ENCODE results near the gene MOCS1.
"Not testable (repeated sequence)": the region's sequence is repeated elsewhere in the genome, so short reads cannot be mapped to it uniquely, and the experiment has no call there.

Gene MOCS1

GRCh38 chr6:39973661-39974060, 39.4 kb upstream of the MOCS1 start:
- H3K27ac ChIP-seq: no peak overlapping the region
- TF ChIP-seq CTCF (IDR thresholded peaks at IDR 0.05): no peak
- TF ChIP-seq ZFX (IDR thresholded peaks at IDR 0.05; ENCODE audit: borderline replicate concordance): no peak

DNA sequence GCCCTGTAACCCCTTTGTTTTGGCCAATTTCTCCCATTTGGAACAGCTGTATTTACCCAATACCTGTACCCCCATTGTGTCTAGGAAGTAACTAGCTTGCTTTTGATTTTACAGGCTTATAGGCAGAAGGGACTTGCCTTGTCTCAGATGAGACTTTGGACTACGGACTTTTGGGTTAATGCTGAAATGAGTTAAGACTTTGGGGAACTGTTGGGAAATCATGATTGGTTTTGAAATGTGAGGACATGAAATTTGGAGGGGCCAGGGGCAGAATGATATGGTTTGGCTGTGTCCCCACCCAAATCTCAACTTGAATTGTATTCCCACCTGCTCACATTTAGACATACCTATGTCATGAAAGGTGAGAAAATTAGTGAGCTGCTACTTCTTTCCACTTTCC, 38.5 kb upstream of the MOCS1 start:
- not testable (repeated sequence) for H3K27ac ChIP-seq

DNA sequence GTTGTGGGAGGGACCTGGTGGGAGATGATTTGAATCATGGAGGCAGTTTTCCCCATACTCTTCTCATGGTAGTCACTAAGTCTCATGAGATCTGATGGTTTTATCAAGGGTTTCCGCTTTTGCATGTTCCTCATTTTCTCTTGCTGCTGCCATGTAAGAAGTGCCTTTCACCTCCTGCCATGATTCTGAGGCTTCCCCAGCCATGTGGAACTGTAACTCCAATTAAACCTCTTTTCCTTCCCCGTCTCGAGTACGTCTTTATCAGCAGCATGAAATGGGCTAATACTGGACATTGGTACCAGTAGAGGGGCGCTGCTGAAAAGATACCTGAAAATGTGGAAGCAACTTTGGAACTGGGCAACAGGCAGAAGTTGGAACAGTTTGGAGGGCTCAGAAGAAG, 36.9 kb upstream of the MOCS1 start:
- H3K27ac ChIP-seq: not testable (repeated sequence)

GRCh38 chr6:39965751-39966150, 31.5 kb upstream of the MOCS1 start:
- TF ChIP-seq ZFX (IDR thresholded peaks at IDR 0.05; ENCODE audit: borderline replicate concordance) (no peak), CTCF (IDR thresholded peaks at IDR 0.05) (no peak)
- H3K27ac ChIP-seq: no peak overlapping the region

DNA sequence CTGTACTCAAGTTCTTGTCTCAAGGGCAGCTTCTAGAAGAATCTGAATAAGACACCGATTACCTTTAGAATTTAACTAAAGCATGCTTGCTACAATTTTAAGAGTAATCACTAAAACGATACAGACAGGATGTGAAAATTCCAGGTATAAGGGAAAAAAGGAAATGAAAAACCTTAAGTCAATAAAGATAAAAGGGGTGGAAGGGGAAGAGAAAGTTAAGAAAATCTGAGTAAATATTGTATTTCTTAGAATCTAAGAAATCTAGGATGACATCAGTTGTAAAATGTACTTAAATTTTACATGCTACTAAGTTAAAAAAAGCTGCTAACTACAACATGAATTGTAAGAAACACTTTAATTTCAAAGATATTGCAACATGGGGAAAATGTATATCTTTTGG, 30.3 kb upstream of the MOCS1 start:
- TF ChIP-seq CTCF (IDR thresholded peaks at IDR 0.05) (no peak), ZFX (IDR thresholded peaks at IDR 0.05; ENCODE audit: borderline replicate concordance) (no peak)
- no peak overlapping the region for H3K27ac ChIP-seq

DNA sequence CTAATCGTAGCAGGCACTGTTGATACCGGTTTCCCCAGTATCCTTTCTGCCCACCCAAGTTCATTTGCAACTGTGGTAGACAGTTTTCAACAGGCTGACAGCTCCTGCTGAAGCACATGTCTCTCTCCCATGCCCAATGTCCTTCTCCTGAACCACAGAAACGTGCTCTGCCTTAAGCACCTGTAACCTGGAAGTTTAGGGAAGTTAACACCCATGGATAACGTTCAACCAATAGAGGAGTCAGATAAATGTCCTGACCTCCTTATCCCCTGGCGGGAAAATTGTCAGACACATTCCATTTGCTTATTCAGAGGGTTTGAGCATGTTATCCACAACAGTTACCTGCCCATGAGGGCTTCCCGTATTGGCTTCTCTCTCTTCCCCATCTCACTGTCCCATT, 29.8 kb upstream of the MOCS1 start:
- no peak for TF ChIP-seq CTCF (IDR thresholded peaks at IDR 0.05)
- no peak for TF ChIP-seq ZFX (IDR thresholded peaks at IDR 0.05; ENCODE audit: borderline replicate concordance)
- H3K27ac ChIP-seq: no peak overlapping the region

GRCh38 chr6:39962831-39963230, 28.6 kb upstream of the MOCS1 start:
- TF ChIP-seq CTCF (IDR thresholded peaks at IDR 0.05): no peak
- no peak for TF ChIP-seq ZFX (IDR thresholded peaks at IDR 0.05; ENCODE audit: borderline replicate concordance)
- no peak overlapping the region for H3K27ac ChIP-seq

- no peak for TF ChIP-seq CTCF (IDR thresholded peaks at IDR 0.05)
- TF ChIP-seq ZFX (IDR thresholded peaks at IDR 0.05; ENCODE audit: borderline replicate concordance): no peak
- H3K27ac ChIP-seq: no peak overlapping the region
Measured at GRCh38 chr6:39961178-39961577, 26.9 kb upstream of the MOCS1 start.

- H3K27ac ChIP-seq: no peak overlapping the region
- TF ChIP-seq ZFX (IDR thresholded peaks at IDR 0.05; ENCODE audit: borderline replicate concordance) (no peak), CTCF (IDR thresholded peaks at IDR 0.05) (no peak)
Measured at GRCh38 chr6:39958947-39959346, 24.7 kb upstream of the MOCS1 start.

Measured in 22Rv1 (cell line).